Measurements from ENCODE around the gene TPST2. TPM values are rescaled to one million over a fixed set of nuclear protein-coding genes. Genes with fewer than 3 reads are reported as not detected.

The TPST2 gene
- total RNA-seq, 1 donor: 35.9 TPM

GRCh38 chr22:26499188-26499703 lies 90.7 kb downstream of the TPST2 start:
- Histone ChIP-seq H3K4me3 (ENCODE audit: low read length) (no peak overlapping the region), H3K9me3 (ENCODE audit: low read depth, low read length) (no peaks in the 10 kb centered on the region), H3K4me1 (ENCODE audit: insufficient read depth, low read length) (peaks cover 14% of the 10 kb centered on the region), H3K27me3 (ENCODE audit: insufficient read depth, low read length) (no peaks in the 10 kb centered on the region)

DNA sequence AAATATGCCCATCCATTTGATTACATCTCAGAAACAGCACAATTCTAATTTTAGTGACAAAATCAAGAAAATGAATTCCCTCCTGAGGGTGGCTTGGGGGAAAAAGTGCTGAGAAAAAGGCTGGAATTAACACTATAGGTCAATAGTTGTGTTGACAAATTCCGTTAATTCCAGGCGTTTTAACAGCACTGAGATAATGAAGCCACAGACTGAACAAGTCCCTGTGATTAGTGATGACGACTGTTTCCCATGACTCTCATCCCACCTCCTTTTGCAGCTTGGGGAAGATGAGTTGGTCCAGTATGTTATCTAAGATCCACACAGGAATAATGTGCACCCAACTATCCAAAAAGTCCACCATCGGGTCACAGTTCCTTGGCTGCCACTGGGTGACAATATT lies 93.5 kb downstream of the TPST2 start:
- Histone ChIP-seq H3K9me3 (ENCODE audit: low read depth, low read length) (no peaks in the 10 kb centered on the region), H3K4me3 (ENCODE audit: low read length) (no peak overlapping the region), H3K27me3 (ENCODE audit: insufficient read depth, low read length) (no peaks in the 10 kb centered on the region), H3K4me1 (ENCODE audit: insufficient read depth, low read length) (no peaks in the 10 kb centered on the region)

DNA sequence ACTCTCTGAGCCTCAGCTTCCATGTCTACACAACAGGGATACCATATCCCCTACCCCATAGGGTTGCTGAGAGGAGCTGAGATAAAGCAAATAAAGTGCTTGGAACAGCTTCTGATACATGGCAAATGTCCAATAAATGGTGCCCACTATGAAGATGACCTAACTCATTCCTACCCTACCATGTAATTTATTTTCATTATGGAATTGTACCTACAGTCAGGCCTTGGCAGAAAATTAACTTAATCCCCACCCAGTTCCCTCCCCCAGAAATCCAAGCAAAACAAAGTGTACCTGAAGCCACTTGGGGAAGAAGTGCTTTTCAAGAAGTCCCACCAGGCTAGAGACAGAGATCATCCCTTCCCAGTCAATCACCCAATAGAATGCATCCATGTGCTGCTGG lies 95.4 kb downstream of the TPST2 start:
- H3K27me3 ChIP-seq (ENCODE audit: insufficient read depth, low read length): no peaks in the 10 kb centered on the region
- no peaks in the 10 kb centered on the region for H3K9me3 ChIP-seq (ENCODE audit: low read depth, low read length)
- H3K4me1 ChIP-seq (ENCODE audit: insufficient read depth, low read length): no peaks in the 10 kb centered on the region
- H3K4me3 ChIP-seq (ENCODE audit: low read length): no peak overlapping the region

DNA sequence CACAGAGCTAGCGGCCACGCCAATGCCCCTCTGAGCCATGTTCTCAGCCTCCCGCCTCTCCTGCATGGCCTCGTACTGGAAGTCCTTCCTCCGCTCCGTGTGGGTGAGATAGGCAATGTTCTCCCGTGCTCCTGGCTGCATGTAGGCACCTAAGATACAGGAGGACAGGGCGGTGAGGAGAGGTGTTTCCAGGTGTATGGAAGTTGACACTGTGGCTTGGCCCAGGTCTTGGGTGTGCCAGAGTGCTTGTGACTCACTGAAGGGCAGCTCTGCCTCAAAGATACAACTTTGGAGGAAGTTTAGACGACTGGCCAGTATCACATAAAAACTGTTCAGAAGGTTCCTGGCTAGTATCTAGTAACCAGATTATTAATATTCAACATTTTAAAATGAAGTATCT lies 97.7 kb downstream of the TPST2 start:
- Histone ChIP-seq H3K4me3 (ENCODE audit: low read length) (no peak overlapping the region), H3K9me3 (ENCODE audit: low read depth, low read length) (no peaks in the 10 kb centered on the region), H3K27me3 (ENCODE audit: insufficient read depth, low read length) (no peaks in the 10 kb centered on the region), H3K4me1 (ENCODE audit: insufficient read depth, low read length) (no peaks in the 10 kb centered on the region)

- H3K4me3 ChIP-seq (ENCODE audit: low read length): no peak overlapping the region
- no peaks in the 10 kb centered on the region for H3K27me3 ChIP-seq (ENCODE audit: insufficient read depth, low read length)
- H3K4me1 ChIP-seq (ENCODE audit: insufficient read depth, low read length): peaks cover 12% of the 10 kb centered on the region
These were observed 100.4 kb downstream of the TPST2 start for GRCh38 chr22:26489447-26490036.

DNA sequence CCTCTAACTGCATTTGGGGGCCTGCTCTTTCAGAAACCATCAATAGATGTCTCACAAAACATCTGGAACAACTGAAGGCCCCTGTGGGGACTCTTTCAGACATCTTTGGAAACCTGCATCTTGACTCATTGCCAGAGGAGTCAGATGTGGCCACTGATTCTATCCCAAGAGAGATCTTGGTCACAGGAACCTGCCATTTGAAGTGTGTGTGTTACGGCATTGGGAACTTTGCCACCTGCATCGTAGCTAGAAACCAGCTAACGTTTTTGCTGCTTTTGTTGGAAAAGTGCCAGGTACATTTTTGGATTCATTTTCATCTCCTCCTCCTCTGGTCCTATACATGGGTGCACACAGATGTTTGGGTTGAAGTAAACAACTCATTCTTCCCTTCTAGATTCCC lies 101.9 kb downstream of the TPST2 start:
- Histone ChIP-seq H3K9me3 (ENCODE audit: low read depth, low read length) (no peaks in the 10 kb centered on the region), H3K27me3 (ENCODE audit: insufficient read depth, low read length) (no peaks in the 10 kb centered on the region), H3K4me3 (ENCODE audit: low read length) (no peak overlapping the region), H3K4me1 (ENCODE audit: insufficient read depth, low read length) (peaks cover 21% of the 10 kb centered on the region)

More at GRCh38 chr22:26489447-26490036, 100.4 kb downstream of the TPST2 start:
- no peaks in the 10 kb centered on the region for H3K9me3 ChIP-seq (ENCODE audit: low read depth, low read length)

DNA sequence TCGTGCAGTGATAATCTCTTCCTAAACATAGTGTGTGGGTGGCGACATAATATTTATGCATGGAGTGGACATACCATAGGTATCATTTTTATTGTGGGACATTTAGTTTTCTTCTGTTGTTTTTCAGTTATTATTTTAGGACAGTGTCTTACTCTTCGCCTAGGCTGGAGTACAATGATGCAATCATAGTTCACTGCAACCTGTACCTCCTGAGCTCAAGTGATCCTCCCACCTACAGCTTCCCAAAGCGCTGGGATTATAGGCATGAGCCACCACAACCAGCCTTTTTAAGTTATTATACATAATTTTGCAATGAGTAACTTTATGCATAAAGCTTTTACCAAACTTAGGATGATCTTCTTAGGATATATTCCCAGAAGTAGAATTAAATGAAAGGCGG lies 103.5 kb downstream of the TPST2 start:
- Histone ChIP-seq H3K27me3 (ENCODE audit: insufficient read depth, low read length) (no peaks in the 10 kb centered on the region), H3K9me3 (ENCODE audit: low read depth, low read length) (no peaks in the 10 kb centered on the region), H3K4me3 (ENCODE audit: low read length) (no peak overlapping the region), H3K4me1 (ENCODE audit: insufficient read depth, low read length) (peaks cover 37% of the 10 kb centered on the region)

- H3K4me1 ChIP-seq (ENCODE audit: insufficient read depth, low read length): peaks cover 41% of the 10 kb centered on the region
- no peaks in the 10 kb centered on the region for H3K27me3 ChIP-seq (ENCODE audit: insufficient read depth, low read length)
- H3K4me3 ChIP-seq (ENCODE audit: low read length): no peak overlapping the region
- H3K9me3 ChIP-seq (ENCODE audit: low read depth, low read length): no peaks in the 10 kb centered on the region
These were observed 104.0 kb downstream of the TPST2 start for GRCh38 chr22:26485806-26486390.

GRCh38 chr22:26485013-26485412 lies 104.9 kb downstream of the TPST2 start:
- H3K4me1 ChIP-seq (ENCODE audit: insufficient read depth, low read length): peaks cover 50% of the 10 kb centered on the region
- H3K27me3 ChIP-seq (ENCODE audit: insufficient read depth, low read length): no peaks in the 10 kb centered on the region
- no peaks in the 10 kb centered on the region for H3K9me3 ChIP-seq (ENCODE audit: low read depth, low read length)
- H3K4me3 ChIP-seq (ENCODE audit: low read length): no peak overlapping the region

- H3K4me1 ChIP-seq (ENCODE audit: insufficient read depth, low read length): peaks cover 57% of the 10 kb centered on the region
- H3K4me3 ChIP-seq (ENCODE audit: low read length): peak overlapping the region; percentile 81
- no peaks in the 10 kb centered on the region for H3K9me3 ChIP-seq (ENCODE audit: low read depth, low read length)
- H3K27me3 ChIP-seq (ENCODE audit: insufficient read depth, low read length): no peaks in the 10 kb centered on the region
These were observed 105.6 kb downstream of the TPST2 start for GRCh38 chr22:26484360-26484706.

DNA sequence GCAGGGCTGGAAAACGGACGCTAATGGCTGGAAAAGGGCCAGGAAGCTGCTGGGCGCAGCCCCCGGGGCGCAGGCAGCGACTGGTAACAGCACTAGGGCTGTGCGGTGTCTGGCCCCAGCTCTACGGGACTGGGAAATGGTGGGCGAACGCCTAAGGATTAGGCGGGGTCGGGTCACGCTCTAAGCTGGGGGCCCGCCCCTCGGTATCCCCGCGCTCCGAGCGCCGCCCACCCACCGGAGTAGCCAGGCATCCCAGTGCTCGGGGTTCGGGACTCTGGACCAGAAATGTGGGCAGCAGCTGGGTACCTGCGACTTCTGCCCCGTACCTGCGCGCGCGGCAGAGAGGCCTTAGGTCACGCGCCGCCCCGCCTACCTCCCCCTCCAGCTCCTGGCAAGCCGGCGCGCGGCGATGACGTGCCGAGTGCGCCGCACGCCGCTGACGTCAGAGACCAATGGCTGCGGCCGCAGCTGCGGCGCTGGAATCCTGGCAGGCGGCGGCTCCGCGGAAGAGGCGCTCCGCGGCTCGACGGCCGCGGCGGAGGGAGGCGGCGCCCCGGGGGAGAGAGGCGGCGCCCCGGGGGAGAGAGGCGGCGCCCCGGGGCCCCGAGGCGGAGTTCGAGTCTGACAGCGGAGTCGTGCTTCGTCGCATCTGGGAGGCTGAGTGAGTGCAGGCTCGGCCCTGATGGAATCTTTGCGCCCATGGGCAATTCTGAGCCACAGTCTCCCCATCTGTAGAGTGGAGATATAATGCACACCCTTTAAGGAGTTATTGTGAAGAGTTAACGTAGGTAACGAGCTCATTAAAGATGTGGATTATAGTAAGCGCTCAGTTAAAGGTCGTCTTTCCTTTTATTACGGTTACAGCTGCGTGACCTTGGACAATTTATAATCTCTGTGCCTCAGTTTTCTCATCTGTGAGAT lies 106.2 kb downstream of the TPST2 start, which contains the start of the genes HPS4 and SRRD:
TSS of gene HPS4 (minus strand) at position 345 of the 921 bp plus-strand sequence. CDS start 2,021 bp downstream, outside the sequence.
TSS of gene SRRD (plus strand) at position 439 of the 921 bp plus-strand sequence. CDS start at position 453, 14 bp downstream.
- Histone ChIP-seq H3K4me3 (ENCODE audit: low read length) (peak within 1 kb of the TSS; percentile 81), H3K27me3 (ENCODE audit: insufficient read depth, low read length) (no peaks in the 10 kb centered on the region), H3K9me3 (ENCODE audit: low read depth, low read length) (no peaks in the 10 kb centered on the region), H3K4me1 (ENCODE audit: insufficient read depth, low read length) (peaks cover 63% of the 10 kb centered on the region)

DNA sequence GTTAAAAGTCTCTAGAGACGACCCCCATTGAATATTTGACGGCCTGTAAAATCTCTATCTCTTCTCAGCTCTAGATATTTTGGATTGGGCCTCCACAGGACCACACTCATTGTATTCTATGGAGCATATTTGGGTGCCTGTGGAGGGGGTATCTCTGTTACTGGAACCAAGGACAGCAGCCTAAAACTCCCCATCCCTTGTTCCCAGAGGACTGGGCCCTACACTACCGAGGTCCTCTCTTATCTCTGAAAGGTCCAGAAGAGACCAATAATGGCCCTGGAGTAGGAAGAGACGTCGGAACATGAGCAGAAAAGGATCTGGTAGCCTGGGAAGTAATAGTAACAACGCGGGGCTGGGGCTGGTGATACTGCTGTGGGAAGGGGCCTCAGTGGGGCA lies 106.9 kb downstream of the TPST2 start:
- Histone ChIP-seq H3K9me3 (ENCODE audit: low read depth, low read length) (no peaks in the 10 kb centered on the region), H3K27me3 (ENCODE audit: insufficient read depth, low read length) (no peaks in the 10 kb centered on the region), H3K4me3 (ENCODE audit: low read length) (peak overlapping the region; percentile 81), H3K4me1 (ENCODE audit: insufficient read depth, low read length) (peaks cover 70% of the 10 kb centered on the region)

DNA sequence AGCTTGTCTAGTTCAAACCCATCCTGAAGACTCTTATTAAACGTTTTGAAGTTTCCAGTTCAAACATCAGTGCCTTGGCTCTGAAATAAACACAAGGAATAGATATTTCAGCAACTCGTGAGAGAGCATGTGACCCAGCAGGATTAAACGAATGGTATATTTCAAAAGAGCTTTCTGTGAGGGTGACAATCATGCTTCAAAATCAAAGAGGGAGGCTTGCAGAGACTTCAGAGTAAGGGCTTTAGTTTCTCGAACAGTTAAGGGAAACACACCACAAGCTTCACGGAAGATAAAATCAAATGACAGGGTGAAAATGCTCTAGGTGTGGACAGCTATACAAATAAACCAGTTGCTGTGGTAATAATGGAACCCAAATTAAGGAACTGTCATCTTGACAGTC lies 107.8 kb downstream of the TPST2 start:
- H3K4me3 ChIP-seq (ENCODE audit: low read length): no peak overlapping the region
- H3K27me3 ChIP-seq (ENCODE audit: insufficient read depth, low read length): no peaks in the 10 kb centered on the region
- no peaks in the 10 kb centered on the region for H3K9me3 ChIP-seq (ENCODE audit: low read depth, low read length)
- H3K4me1 ChIP-seq (ENCODE audit: insufficient read depth, low read length): peaks cover 74% of the 10 kb centered on the region

- H3K4me1 ChIP-seq (ENCODE audit: insufficient read depth, low read length): peaks cover 78% of the 10 kb centered on the region
- H3K4me3 ChIP-seq (ENCODE audit: low read length): no peak overlapping the region
- H3K9me3 ChIP-seq (ENCODE audit: low read depth, low read length): no peaks in the 10 kb centered on the region
- no peaks in the 10 kb centered on the region for H3K27me3 ChIP-seq (ENCODE audit: insufficient read depth, low read length)
These were observed 108.2 kb downstream of the TPST2 start for GRCh38 chr22:26481694-26482093.

GRCh38 chr22:26481112-26481693 lies 108.7 kb downstream of the TPST2 start:
- H3K4me3 ChIP-seq (ENCODE audit: low read length): no peak overlapping the region
- H3K27me3 ChIP-seq (ENCODE audit: insufficient read depth, low read length): no peaks in the 10 kb centered on the region
- peaks cover 81% of the 10 kb centered on the region for H3K4me1 ChIP-seq (ENCODE audit: insufficient read depth, low read length)
- H3K9me3 ChIP-seq (ENCODE audit: low read depth, low read length): no peaks in the 10 kb centered on the region
